Amygdala (tissue), 56 donors: ENCODE results near the gene CCDC121.

Experiments
- DNase-seq, 56 donors: peaks; one replicate each; lab custom pipeline; 2025; lab: John Stamatoyannopoulos, UW

CCDC121 gene

GRCh38 chr2:27628767-27629709, at the start of gene CCDC121, which contains the start of gene GPN1:
Gene CCDC121, minus strand, starts transcription at chr2:27629012. Its CDS starts 1,213 bp downstream, at chr2:27627799.
Gene GPN1, plus strand, starts transcription at chr2:27629050. Its CDS starts 9 bp downstream, at chr2:27629059.
- peak; percentile 16 to 92 (median 84) for DNase-seq

GRCh38 chr2:27672723-27673486, 44.1 kb upstream of the CCDC121 start:
- no peak for DNase-seq

- no peak for DNase-seq
Observed at GRCh38 chr2:27671235-27671634, 42.4 kb upstream of the CCDC121 start.

GRCh38 chr2:27667446-27667845, 38.6 kb upstream of the CCDC121 start:
- no peak for DNase-seq

- DNase-seq: no peak
Observed at GRCh38 chr2:27664622-27665363, 36.0 kb upstream of the CCDC121 start.

GRCh38 chr2:27664154-27664574, 35.4 kb upstream of the CCDC121 start:
- peak in 3 of 56 donors; percentile 12 to 50 (median 22) for DNase-seq

- peak; percentile 24 to 93 (median 78) for DNase-seq
Observed at GRCh38 chr2:27663285-27664153, 34.7 kb upstream of the CCDC121 start, which contains the start of the genes SLC4A1AP and SUPT7L. Gene SLC4A1AP, plus strand, starts transcription at chr2:27663889. Its CDS starts 26 bp downstream, at chr2:27663915. Gene SUPT7L, minus strand, starts transcription at chr2:27663614. Its CDS starts 1,422 bp downstream, at chr2:27662192.

GRCh38 chr2:27661371-27661770, 32.6 kb upstream of the CCDC121 start:
- no peak for DNase-seq

GRCh38 chr2:27655155-27655951, 26.5 kb upstream of the CCDC121 start:
- DNase-seq: no peak

- DNase-seq: no peak
Observed at GRCh38 chr2:27653397-27653796, 24.6 kb upstream of the CCDC121 start.

- no peak for DNase-seq
Observed at GRCh38 chr2:27652790-27653189, 24.0 kb upstream of the CCDC121 start.

GRCh38 chr2:27652341-27652740, 23.5 kb upstream of the CCDC121 start:
- DNase-seq: no peak

- DNase-seq: no peak
Observed at GRCh38 chr2:27651056-27651455, 22.2 kb upstream of the CCDC121 start.

- no peak for DNase-seq
Observed at GRCh38 chr2:27647737-27648136, 18.9 kb upstream of the CCDC121 start.

GRCh38 chr2:27647289-27647688, 18.5 kb upstream of the CCDC121 start:
- no peak for DNase-seq

- DNase-seq: no peak
Observed at GRCh38 chr2:27645197-27645596, 16.4 kb upstream of the CCDC121 start.

- no peak for DNase-seq
Observed at GRCh38 chr2:27640722-27641245, 12.0 kb upstream of the CCDC121 start.

GRCh38 chr2:27638709-27639108, 9.9 kb upstream of the CCDC121 start:
- DNase-seq: no peak
